ENCODE measurements around the gene CGB2.

- TF ChIP-seq CTCF (conservative IDR thresholded peaks at IDR 0.05; ENCODE audit: low read depth, low read length) (no peak), RAD21 (IDR thresholded peaks at IDR 0.05; ENCODE audit: low read length) (no peak), POLR2A (IDR thresholded peaks at IDR 0.05; ENCODE audit: low read depth, low read length) (no peak), FOS (IDR thresholded peaks at IDR 0.05; ENCODE audit: low read depth, low read length) (no peak), RFX5 (IDR thresholded peaks at IDR 0.05; ENCODE audit: low read depth, low read length) (no peak)
Measured at GRCh38 chr19:49009828-49010227, 21.9 kb upstream of the CGB2 start.

Data from IMR-90 (cell line).